ENCODE measurements around the gene DNAJB11.
A peak's percentile ranks its signal among the peaks of the same experiment; 100 is the strongest.
"Not testable (repeated sequence)": the region's sequence is repeated elsewhere in the genome, so short reads cannot be mapped to it uniquely, and the experiment has no call there.

Gene DNAJB11

DNA sequence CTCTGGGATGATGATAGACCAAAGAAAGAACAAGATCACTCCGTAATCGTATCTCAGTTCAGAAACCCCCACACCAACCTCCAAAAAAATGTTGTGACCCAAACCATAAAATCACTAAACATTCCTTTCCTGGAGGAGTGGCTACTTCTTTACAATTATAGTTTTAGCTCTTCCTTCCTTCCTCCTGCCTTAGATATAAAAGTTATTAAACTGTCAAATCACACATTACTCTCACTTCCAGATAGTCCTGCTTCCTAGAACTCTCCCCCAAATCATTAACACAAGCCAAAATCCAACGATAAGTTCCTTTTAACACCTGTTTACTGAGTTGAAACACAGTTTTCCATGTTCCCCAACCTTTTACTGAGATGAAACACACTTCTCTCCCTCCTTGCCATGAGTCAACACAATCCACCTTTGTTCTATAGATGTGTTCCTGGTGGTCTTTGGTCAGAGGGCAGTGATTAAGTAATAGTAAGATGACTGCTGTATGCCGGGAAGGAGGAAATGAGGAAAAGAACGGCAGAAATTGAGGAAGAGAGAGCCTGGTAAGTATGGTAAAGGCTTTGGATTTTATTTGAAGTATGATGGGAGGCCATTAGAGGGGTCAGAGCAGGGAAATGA is 18.0 kb upstream of the DNAJB11 start:
- DNase-seq, result no peak

DNA sequence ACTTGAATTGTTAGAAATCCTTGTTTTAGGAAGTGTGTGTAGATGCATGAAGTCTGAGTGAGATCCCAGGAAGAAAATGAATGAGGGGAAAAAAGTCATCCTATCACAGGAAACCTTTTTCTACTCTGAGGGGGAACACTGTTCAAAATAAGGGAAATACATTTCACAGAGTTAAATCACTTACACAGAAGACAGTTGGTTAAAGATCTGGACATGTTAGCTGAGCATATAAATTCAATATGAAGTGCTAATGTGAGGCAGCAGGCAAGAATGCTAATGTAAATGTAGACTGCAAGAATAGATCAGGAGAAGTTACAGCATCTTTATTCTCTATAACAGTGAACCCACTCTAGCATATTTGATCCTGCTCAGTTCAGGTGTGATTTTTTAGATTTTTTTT is 5.9 kb upstream of the DNAJB11 start:
- no peak for DNase-seq

DNA sequence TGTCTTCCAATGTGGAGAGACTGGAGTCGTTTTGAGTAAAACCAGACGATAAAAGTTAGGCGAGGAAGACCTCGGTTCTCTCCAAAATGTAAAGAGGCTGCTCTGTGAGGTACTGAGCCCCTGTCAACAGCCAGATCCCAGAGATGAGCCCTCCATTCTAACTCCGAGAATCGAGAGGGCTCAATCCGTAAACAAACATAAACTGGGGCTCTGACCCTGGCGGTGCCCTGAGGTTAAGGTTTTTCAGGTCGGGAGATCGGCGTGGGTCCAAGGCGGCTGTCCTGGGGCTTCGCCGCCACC is 3.8 kb upstream of the DNAJB11 start:
- no peak for DNase-seq

DNA sequence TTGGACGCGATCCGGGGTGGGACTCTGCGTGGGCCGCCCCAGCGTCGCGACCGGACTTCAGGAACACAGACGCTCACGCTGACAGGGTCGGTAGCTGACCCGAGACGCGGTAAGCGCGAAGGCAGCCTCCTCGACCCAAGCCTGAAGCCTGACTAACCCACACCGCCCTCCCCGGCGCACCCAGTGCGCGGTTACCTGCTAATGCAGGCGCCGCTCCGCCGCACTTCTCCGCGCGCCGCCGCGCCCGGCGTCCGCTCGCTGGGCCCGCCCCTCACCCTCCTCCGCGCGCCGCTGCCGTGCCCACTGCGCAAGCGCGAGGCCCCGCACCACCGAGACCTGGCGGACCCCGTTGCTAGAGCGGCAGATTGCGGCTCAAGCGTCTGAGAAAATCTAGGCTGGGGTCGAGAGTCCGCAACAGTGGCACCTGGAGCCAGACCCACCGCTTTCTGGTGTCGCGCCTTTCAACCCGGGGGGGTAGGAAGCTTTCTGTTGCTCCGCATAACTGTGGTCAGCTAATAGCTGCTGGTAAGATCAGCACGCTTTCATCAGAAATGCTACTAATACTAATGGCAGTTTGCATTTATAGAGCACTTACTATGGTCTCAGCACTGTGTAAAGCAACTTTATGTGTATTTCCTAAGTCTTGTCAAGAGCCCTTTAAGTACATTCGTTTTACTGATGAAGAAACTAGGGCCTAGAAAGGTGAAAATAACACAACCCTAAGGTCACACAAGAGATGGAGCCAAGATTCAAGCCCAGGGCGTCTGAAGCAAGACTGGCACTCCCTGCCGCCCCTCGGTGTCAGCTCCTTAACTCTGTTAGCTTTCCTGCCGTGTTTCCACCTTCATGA is 3.2 kb upstream of the DNAJB11 start, which contains the start of gene TBCCD1:
Gene TBCCD1, minus strand, starts transcription at position 268 of the 850 bp plus-strand sequence. CDS start 3,010 bp downstream, outside the sequence.
- DNase-seq, result peak; percentile 92

DNA sequence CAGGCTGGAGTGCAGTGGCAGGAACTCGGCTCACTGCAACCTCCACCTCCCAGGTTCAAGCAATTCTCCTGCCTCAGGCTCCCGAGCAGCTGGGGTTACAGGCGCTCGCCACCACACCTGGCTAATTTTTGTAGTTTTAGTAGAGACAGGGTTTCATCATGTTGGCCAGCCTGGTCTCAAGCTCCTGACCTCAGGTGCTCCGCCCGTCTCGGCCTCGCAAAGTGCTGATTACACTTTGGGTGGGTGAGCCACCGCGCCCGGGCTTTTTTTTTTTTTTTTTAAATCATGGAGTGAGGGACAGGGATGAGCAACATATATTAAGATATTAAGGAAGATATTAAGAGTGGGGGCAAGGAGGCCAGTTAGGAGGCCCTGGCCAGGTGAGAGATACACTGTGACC is 1.2 kb upstream of the DNAJB11 start:
- not testable (repeated sequence) for DNase-seq

DNA sequence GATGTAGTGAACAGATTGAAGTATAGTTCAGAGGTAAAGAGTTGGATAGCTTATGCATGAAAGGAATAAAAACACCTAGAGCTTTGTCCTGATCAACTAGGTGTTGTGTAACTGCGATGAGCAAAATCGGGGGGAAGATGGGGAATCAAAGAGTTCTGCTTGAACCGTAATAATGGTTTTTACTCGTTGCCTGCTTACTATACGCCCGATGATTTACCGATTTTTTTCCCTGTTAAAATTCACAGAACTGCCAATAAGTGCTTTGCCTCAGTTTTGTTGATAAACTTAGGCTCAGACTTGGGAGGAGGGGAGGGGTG is 783 bp upstream of the DNAJB11 start:
- no peak for DNase-seq

DNA sequence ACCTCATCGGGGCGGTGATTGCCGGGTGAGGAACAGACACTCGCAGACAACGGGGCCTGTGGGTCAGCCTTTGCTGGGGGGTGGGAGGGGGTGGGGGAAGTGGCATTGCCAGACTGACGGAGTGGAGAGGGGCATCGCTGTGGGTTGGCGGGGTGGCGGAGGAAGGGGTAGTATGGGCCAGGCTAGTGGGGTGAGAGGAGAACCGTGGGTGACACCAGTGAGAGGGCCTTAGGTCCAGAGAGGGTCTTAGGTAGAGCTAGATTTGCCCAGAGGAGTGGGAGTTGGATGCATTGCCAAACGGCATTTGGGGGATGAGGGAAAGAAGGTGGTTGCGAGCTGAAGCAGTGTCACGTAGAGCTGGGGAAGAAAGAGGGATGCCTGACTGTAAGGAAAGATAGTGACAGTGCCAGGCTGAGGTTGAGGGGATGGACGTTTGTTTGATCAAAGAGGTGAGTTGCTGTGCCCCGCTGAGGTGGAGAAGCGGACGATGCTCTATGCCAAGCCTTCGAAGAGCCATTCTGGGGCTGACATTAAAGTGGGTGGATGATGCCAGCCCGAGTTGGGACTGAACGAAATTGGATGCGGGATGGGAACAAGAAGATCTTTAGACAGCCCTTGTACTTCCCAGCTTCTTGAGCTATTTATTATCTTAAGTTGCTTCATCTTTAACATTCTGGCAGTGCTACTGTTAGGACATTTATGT is 572 bp downstream of the DNAJB11 start:
- no peak for DNase-seq

DNA sequence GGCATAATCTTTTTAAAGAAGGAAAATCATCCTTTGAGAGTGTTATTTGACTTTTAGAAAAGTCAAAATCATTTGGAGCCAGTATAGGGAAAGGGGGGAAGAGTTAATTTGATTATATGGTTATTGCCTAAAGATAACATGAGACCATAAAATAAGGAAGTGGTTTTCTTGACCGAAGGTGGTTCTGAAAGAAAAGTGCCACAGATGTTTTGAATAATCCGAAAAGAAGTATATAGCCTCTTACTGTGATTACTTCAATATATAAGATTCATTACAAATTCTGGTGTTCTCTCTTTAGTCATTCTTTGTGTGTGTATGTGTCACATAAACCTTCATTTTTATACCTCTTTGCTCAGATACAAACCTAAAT is 1.1 kb downstream of the DNAJB11 start:
- DNase-seq, result no peak

DNA sequence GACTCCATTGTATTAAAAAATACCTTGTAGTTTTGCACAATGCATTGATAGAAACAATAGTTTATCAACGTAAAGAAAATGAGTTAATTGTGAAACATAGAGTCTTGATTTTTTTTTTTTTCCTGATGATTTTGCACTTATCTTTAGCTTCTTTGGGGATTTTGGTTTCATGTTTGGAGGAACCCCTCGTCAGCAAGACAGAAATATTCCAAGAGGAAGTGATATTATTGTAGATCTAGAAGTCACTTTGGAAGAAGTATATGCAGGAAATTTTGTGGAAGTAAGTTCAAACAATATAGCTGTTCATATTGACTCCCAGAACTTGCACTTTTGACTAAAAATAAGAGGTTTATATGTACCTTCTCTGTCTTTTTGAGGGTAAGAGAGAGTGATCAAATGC is 7.0 kb downstream of the DNAJB11 start:
- no peak for DNase-seq

DNA sequence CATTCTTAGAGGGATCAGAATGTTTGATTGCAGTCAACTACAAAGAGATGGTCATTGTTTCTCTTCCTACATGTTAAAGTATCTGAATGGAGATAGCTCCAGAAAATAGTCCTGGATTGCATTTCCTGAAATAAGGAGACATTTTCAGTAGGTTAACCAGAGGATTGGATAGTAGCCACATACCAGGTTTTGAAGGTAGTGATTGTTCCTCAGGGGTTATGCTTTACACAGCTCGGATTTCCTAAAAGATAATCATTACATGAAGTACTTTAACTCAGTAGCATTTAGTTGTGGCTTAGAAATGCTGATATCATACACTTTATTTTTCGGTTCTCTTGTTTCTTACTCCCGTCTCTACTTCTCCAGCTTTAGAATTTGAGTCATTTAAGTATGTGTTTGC is 10.3 kb downstream of the DNAJB11 start:
- no peak for DNase-seq

DNA sequence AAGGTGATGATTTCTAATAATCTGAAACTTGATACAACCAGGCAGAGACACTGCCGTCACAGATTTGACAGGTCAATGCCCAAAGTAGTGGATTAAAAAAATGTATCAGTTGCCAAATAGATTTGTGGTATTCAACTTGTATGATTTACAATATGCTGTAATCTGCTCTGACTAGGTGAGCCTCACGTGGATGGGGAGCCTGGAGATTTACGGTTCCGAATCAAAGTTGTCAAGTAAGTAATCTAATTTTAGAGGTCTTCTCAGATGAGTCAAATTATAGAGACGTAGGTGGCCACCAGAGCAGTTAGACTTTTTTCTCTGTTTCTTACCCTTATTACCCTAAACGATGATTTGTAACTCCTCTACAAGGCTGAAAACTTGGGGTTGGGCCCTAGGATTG is 12.0 kb downstream of the DNAJB11 start:
- DNase-seq, result no peak

DNA sequence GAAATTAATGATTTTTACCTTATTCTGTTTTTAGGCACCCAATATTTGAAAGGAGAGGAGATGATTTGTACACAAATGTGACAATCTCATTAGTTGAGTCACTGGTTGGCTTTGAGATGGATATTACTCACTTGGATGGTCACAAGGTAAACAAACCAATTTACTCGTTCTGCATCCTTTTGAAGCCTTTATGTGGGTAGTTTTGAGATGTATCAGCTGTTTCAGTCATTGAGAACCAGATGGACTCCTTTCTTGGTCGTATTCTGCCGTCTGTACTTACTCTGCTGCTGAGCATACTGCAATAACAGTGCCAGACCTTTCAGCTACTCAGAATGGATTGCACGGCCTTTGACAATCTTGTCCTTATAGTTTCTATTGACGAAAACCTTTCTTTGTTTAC is 13.3 kb downstream of the DNAJB11 start:
- no peak for DNase-seq

DNA sequence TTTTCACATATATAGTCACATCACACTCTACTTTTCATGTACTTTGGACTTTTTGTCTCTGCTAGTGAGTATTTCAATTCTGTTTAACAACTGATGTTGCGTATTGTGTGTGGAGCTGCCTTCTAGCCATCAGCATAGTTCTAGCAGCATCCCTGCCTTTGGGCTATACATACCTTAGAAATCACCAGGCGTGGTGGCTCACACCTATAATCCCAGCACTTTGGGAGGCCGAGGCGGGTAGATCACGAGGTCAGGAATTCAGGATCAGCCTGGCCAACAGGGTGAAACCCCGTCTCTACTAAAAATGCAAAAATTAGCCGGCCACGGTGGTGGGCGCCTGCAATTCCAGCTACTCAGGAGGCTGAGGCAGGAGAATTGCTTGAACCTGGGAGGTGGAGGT is 15.7 kb downstream of the DNAJB11 start:
- not testable (repeated sequence) for DNase-seq

DNA sequence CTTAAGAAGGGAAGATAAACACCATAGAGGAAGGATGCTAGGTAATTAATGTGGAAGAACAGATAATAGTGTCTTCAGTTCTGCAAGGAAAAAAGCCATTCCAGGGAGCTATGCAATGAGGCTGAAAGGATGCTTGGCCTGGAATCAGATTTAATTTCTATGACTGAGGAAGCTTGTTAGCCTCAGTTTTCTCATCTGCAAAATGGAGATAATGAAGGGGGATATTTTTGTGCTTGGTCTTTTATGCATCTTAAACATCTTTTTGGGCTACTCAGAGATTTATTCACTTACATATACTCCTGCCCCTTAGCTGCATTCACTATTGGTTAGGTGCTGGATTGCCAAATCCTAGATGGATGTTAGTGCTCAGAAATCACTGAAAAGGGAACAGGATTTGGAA is 16.7 kb downstream of the DNAJB11 start:
- DNase-seq, result no peak

DNA sequence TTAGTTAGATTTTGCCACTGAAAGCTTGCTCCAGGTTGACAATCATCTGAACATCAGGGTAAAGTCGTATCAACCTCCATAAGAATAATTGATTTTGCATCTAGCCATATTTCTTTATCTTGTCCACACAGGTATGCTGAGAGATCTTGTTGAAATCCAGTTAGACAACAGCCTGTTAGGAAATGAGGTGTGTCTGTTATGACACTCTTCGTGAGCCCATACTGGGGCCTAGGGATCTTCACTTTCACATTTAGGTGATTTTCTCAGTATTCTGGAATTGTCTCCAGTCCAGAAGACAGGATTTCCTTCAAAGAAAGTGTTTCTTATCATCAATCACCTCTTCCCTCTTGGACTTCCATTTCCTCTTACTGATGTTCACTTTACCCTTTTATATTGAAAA is 18.1 kb downstream of the DNAJB11 start:
- DNase-seq, result no peak

DNA sequence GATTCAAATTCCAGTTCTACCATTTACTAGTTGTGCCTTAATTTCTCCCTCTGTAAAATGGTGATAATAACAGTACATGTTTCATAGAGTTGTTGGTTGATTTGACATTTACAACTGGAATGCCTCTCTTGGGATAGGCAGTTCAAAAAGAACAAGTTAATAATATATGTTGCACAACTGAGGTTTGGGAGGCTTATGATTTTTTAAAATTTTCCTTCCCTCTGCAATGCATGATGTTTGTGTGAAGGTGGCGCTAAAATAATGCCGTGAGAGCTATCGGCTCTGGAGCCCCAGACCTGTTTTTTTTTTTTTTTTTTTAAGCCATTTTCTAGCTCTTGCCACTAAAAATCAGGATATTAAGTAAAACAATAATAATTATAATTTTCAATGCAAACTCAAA is 18.6 kb downstream of the DNAJB11 start:
- DNase-seq, result no peak

DNA sequence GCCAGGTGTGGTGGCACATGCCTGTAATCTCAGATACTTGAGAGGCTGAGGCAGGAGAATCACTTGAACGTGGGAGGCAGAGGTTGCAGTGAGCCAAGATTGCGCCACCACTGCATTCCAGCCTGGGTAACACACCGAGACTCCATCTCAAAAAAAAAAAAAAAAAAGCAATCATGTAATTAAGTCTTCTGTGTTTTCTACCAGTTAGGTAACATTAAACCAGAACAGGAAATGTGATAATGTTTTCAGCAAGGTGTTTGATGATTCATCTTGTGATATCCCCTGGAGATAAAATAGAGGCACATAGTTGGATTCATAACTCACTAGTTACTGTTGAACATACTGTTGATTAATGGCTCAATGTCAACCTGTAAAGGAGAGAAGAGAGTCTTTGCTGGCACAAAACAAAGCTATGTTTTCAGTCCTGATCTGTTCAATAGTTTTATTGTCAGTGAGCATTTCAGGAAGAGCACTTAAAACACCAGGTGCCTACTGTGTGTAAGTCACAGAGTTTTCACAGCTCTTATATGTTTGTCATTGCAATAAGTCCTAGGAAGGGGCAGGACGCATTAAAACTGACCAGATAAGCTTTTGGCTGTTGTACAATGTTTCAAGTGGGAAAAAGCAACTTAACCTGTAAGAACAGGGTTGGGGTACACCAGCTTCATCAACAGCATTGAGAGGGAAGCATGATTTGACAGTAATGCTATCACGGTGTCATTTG is 19.5 kb downstream of the DNAJB11 start:
- DNase-seq, result no peak

DNA sequence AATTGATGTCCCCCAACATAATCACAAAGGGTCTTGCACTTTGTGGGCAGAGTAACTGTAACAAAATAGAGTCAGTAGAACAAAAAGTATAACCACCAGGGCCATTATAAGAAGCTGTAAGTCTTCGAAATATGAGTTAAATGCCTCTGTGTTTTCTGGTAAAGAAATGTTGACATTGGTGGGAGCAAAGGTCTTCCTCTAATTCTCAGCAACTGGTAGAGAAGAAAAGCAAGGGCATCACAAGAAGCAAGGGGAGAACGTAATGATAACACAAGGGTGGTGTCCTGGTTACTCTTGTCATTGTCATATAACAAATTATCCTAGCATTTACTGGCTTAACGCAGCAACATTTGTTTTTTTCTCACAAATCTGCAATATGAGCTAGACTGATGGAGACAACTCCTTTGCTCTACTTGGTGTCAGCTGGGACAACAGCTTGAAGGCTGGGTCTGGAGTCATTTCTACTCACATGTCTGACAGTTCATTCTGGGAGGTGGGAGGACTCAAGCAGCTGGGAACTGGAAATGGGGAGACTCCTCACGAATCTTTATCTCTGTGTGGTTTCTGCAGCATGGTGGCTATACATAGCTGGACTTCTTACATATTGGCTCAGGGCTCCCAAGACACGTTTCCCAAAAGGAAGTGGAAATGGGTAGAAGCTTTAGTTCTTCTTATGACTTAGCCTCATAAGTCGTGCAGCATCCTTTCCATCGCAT is 20.2 kb downstream of the DNAJB11 start:
- DNase-seq, result no peak

DNA sequence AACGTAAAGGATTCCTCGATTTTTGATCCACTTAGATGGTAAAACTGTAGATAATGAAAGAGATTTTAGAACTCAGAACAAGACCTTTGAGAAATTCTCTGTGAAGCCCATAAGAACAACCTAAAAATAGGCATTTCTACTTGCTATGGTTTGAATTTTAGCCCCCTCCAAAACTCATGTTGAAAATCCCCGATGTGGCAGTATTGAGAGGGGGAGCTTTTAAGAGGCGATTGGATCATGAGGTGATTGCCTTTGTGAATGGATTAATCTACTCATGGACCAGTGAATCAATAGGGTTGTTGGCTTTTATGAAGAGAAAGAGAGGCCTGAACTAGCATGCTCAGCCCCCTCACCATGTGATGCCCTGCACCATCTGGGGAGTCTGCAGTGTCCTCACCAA is 22.2 kb downstream of the DNAJB11 start:
- DNase-seq, result no peak

DNA sequence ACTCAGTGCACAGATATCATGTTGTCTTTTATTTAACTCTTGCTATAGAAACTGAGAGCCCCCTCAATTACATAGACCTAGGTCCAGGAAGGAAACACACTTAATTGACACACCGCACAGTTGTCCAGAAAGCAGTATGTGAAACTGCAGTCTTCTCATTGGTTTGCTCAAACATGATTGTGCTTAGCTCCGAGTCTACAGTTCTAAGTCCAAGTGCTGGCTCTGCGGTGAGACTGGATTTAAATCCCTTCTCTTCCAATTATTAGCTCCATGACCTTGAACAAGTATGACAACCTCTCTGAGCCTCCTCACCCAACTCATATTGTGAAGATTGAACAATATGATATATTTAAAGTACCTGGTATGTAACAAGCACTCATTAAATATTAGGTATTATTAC is 23.3 kb downstream of the DNAJB11 start:
- DNase-seq, result no peak

DNA sequence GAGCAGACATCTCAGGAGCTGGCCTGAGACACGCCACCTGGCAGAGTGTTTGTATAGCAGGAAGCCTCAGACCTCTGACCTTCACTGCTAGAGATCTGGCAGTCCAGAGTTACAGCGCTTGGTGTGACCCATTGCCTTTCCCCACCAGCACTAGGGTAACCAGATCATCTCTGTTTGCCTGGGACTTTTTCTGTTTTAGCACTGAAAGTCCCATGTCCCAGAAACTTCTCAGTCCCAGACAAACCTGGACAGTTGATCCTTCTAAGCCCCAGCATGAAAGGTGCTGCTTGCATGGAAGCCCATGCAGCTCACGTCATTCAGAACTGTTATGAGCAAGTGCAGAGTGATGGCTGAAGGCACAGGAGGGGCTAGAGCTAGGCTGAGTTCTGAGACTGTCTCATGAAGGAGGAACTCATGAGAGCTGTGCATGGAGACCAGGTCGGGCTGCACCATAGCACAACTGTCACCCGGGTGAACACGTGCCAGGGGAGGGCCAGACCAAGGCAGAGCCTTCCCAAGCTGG is 24.1 kb downstream of the DNAJB11 start:
- DNase-seq, result no peak

DNA sequence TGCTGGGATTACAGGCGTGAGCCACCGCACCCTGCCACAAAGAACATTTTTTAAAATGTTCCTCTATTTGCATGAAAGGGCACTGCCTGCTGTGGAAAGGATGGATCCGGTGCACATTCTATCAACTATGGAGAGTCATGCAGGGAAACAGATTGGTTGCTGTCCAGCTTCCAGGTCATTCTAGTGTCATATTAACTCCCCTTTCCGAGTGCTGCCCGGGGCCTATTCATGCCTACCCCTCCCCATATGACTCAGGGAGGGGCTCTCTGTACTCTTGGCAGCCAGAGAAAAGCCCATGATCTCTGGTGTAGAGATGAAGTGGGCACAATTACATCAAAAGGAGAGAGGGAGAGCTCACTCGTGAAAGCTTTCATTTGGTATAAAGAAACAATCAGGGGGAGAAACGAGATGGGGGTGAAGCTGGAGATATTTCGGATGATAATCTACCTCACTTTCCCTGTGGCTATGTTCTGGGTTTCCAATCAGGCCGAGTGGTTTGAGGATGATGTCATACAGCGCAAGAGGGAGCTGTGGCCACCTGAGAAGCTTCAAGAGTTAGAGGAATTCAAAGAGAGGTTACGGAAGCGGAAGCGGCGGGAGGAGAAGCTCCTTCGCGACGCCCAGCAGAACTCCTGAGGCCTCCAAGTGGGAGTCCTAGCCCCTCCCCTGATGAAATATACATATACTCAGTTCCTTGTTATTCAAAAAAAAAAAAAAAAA is 26.2 kb downstream of the DNAJB11 start:
- DNase-seq, result no peak
